ENCODE measurements around the gene YPEL3. TPM values are rescaled to one million over a fixed set of nuclear protein-coding genes. Genes with fewer than 3 reads are reported as not detected.
A peak's percentile ranks its signal among the peaks of the same experiment; 100 is the strongest.

YPEL3 gene
- total RNA-seq, 3 donors from 2014 or later (not counting 1 experiment from before 2014, with no cell fraction given), result 148 to 177 (median 160) TPM

DNA sequence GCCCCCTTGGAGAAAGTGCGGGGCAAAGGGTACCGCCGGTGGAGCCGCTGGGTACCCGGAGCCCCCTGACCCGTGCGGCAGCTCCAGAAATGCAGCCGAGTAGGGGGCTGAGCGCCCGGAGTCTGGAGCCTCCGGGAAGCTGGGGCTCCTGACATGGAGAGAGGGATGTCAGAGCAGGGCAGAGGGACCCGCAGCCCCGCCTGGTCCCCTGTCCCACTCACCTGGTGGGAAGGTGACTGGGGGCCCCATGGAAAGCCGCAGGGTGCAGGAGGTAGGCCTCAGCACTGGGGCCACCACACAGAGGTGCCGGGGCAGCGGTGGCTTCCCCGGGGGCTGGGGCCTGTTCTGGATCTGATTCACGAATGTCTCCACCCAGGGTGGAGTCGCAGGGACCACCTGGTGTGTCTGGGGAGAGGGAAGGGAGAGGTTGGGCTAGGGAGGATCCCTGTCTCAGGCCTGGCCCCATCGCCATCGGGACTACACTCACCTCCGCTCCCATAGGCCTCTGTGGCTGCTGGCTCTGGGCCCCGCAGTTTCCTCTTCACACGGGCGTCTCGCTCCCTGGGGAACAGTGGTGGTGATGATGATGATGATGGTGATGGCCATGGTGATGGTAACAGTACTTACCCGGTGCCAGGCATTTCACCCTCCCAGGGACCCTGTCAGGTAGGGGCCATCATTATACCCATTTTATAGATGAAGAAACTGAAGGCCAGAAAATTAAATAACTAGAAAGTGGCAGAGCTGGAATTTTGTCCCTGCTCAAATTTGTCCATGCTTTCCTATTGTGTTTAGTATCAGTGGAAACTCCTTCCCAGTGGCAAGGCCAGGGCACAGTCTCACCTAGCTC, 9.5 kb downstream of the YPEL3 start:
- Mint-ChIP-seq H3K36me3 (no peaks in the 10 kb centered on the region), H3K4me3 (no peak overlapping the region), H3K27me3 (ENCODE audit: low read depth in 2 of 2) (no peaks in the 10 kb centered on the region), H3K9me3 (no peaks in the 10 kb centered on the region), H3K27ac (peak overlapping the region in 1 of 2 donors; percentile 29), H3K4me1 (peaks cover under 1 to 17% of the 10 kb centered on the region in 2 donors)
- WGBS (ENCODE audit: insufficient coverage), result 95% methylated on average over 24 of the region's 27 CpGs
- Histone ChIP-seq H3K36me3 (ENCODE audit: control insufficient read depth, insufficient read depth, low read length) (peaks cover 39% of the 10 kb centered on the region), H3K4me3 (ENCODE audit: low read length) (no peak overlapping the region), H3K4me1 (ENCODE audit: control insufficient read depth, insufficient read depth, low read length) (peaks cover 9% of the 10 kb centered on the region), H3K27ac (ENCODE audit: low read length) (no peak overlapping the region), H3K27me3 (ENCODE audit: control insufficient read depth, insufficient read depth, low read length) (no peaks in the 10 kb centered on the region), H3K9me3 (ENCODE audit: control insufficient read depth, insufficient read depth, low read length) (no peaks in the 10 kb centered on the region)
- ATAC-seq (peak in 1 of 3 donors; percentile 11), DNase-seq (no peak)
- TF ChIP-seq, protein P1, sequence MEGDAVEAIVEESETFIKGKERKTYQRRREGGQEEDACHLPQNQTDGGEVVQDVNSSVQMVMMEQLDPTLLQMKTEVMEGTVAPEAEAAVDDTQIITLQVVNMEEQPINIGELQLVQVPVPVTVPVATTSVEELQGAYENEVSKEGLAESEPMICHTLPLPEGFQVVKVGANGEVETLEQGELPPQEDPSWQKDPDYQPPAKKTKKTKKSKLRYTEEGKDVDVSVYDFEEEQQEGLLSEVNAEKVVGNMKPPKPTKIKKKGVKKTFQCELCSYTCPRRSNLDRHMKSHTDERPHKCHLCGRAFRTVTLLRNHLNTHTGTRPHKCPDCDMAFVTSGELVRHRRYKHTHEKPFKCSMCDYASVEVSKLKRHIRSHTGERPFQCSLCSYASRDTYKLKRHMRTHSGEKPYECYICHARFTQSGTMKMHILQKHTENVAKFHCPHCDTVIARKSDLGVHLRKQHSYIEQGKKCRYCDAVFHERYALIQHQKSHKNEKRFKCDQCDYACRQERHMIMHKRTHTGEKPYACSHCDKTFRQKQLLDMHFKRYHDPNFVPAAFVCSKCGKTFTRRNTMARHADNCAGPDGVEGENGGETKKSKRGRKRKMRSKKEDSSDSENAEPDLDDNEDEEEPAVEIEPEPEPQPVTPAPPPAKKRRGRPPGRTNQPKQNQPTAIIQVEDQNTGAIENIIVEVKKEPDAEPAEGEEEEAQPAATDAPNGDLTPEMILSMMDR (IDR thresholded peaks at IDR 0.05), result no peak
- intact Hi-C loops (cut with micrococcal nuclease), result no loop called here

- Histone ChIP-seq H3K9me3 (ENCODE audit: control insufficient read depth, insufficient read depth, low read length) (no peaks in the 10 kb centered on the region), H3K27ac (ENCODE audit: low read length) (no peak overlapping the region), H3K27me3 (ENCODE audit: control insufficient read depth, insufficient read depth, low read length) (no peaks in the 10 kb centered on the region), H3K4me1 (ENCODE audit: control insufficient read depth, insufficient read depth, low read length) (peaks cover 2% of the 10 kb centered on the region), H3K4me3 (ENCODE audit: low read length) (no peak overlapping the region), H3K36me3 (ENCODE audit: control insufficient read depth, insufficient read depth, low read length) (peaks cover 44% of the 10 kb centered on the region)
- WGBS (ENCODE audit: insufficient coverage), result 94% methylated on average over 6 of the region's 6 CpGs
- intact Hi-C loops (cut with micrococcal nuclease), result no loop called here
- no peak overlapping the region for H3K27ac Mint-ChIP-seq
- H3K4me3 Mint-ChIP-seq, result no peak overlapping the region
- H3K36me3 Mint-ChIP-seq, result no peaks in the 10 kb centered on the region
- H3K9me3 Mint-ChIP-seq, result no peaks in the 10 kb centered on the region
- DNase-seq (no peak), ATAC-seq (no peak)
- no peaks in the 10 kb centered on the region for H3K27me3 Mint-ChIP-seq (ENCODE audit: low read depth in 2 of 2)
- peaks cover 0 to 16% of the 10 kb centered on the region in 2 donors for H3K4me1 Mint-ChIP-seq
- TF ChIP-seq, protein P1 (IDR thresholded peaks at IDR 0.05), result no peak
Measured at GRCh38 chr16:30085820-30086219, 10.2 kb downstream of the YPEL3 start.

GRCh38 chr16:30085247-30085646, 10.8 kb downstream of the YPEL3 start:
- Mint-ChIP-seq H3K4me1 (peaks cover 0 to 13% of the 10 kb centered on the region in 2 donors), H3K4me3 (no peak overlapping the region), H3K9me3 (no peaks in the 10 kb centered on the region), H3K27ac (no peak overlapping the region), H3K27me3 (ENCODE audit: low read depth in 2 of 2) (no peaks in the 10 kb centered on the region), H3K36me3 (no peaks in the 10 kb centered on the region)
- Histone ChIP-seq H3K36me3 (ENCODE audit: control insufficient read depth, insufficient read depth, low read length) (peaks cover 46% of the 10 kb centered on the region), H3K9me3 (ENCODE audit: control insufficient read depth, insufficient read depth, low read length) (no peaks in the 10 kb centered on the region), H3K4me3 (ENCODE audit: low read length) (no peak overlapping the region), H3K27ac (ENCODE audit: low read length) (no peak overlapping the region), H3K4me1 (ENCODE audit: control insufficient read depth, insufficient read depth, low read length) (no peaks in the 10 kb centered on the region), H3K27me3 (ENCODE audit: control insufficient read depth, insufficient read depth, low read length) (no peaks in the 10 kb centered on the region)
- DNase-seq (no peak), ATAC-seq (no peak)
- intact Hi-C loops (cut with micrococcal nuclease), result no loop called here
- WGBS (ENCODE audit: insufficient coverage), result 98% methylated on average over 3 of the region's 3 CpGs
- TF ChIP-seq, protein P1 (IDR thresholded peaks at IDR 0.05), result no peak

Data from natural killer cell (primary cell).